PC-3 (cell line): ENCODE results near the gene ANP32A. TPM values are rescaled to one million over a fixed set of nuclear protein-coding genes. Genes with fewer than 3 reads are reported as not detected.

Experiments used
- ATAC-seq: fragments of 200-7000 bp; cut with Tn5 transposase; 2 replicates; pipeline ENCODE4 v1.9.1; 2020; ENCODE audit warnings: mild to moderate bottlenecking, moderate library complexity
- Bru-seq: library from RNA; stranded (reverse); fragments of 400-500 nt; gene quantifications from one replicate; lab custom pipeline; 2021; lab: Mats Ljungman, UMichigan
- BruChase-seq, 2 experiments: library from RNA; stranded (reverse); fragments of 400-500 nt; gene quantifications; one replicate each; lab custom pipeline; 2021; lab: Mats Ljungman, UMichigan
- BruUV-seq: library from RNA; stranded (reverse); fragments of 400-500 nt; replicated peaks from 2 replicates; lab custom pipeline; 2021; lab: Mats Ljungman, UMichigan
- CTCF ChIA-PET: fragments of 300-600 bp; sonication (Branson Sonifier 250); formaldehyde crosslinking; loops from one replicate; lab custom pipeline; 2022; ENCODE audit warnings: antibody characterized with exemption; lab: Charles Lee
- POLR2A ChIA-PET: fragments of 300-600 bp; sonication (Branson Sonifier 250); formaldehyde crosslinking; loops from one replicate; lab custom pipeline; 2022; ENCODE audit warnings: antibody characterized with exemption; ENCODE audit not compliant: unreplicated experiment; lab: Charles Lee
- DNase-seq: peaks from one replicate; pipeline ENCODE4 v3.0.0-alpha.2; 2015
- H2AFZ ChIP-seq: fragments of 300-600 bp; sonication (generic); 2 replicates; pipeline ENCODE4 v1.6.0; 2016; ENCODE audit warnings: antibody characterized with exemption, low read length
- H3F3A ChIP-seq: fragments of 300-600 bp; sonication (generic); one replicate; pipeline ENCODE4 v1.6.0; 2017; ENCODE audit warnings: antibody characterized with exemption, low read length, control low read depth, mild to moderate bottlenecking; ENCODE audit not compliant: unreplicated experiment
- H3K27ac ChIP-seq: fragments of 300-600 bp; sonication (generic); 2 replicates; pipeline ENCODE4 v1.5.1; 2016; ENCODE audit warnings: mild to moderate bottlenecking, low read length
- H3K27me3 ChIP-seq: fragments of 300-600 bp; sonication (generic); 2 replicates; pipeline ENCODE4 v1.6.1; 2016; ENCODE audit warnings: low read length, mixed read lengths
- H3K36me3 ChIP-seq: fragments of 300-600 bp; sonication (generic); 2 replicates; pipeline ENCODE4 v1.6.1; 2016; ENCODE audit warnings: low read depth, mixed run types, low read length, mixed read lengths
- H3K4me1 ChIP-seq: fragments of 300-600 bp; sonication (generic); 2 replicates; pipeline ENCODE4 v1.5.1; 2016; ENCODE audit warnings: low read length; ENCODE audit not compliant: insufficient read depth
- H3K4me2 ChIP-seq: fragments of 300-600 bp; sonication (generic); 2 replicates; pipeline ENCODE4 v1.6.0; 2016; ENCODE audit warnings: low read length
- H3K4me3 ChIP-seq: fragments of 300-600 bp; sonication (generic); 2 replicates; pipeline ENCODE4 v1.5.1; 2016; ENCODE audit warnings: mild to moderate bottlenecking, low read length, mixed read lengths
- H3K79me2 ChIP-seq: fragments of 300-600 bp; sonication (generic); 2 replicates; pipeline ENCODE4 v1.6.1; 2017; ENCODE audit warnings: low read length, mixed read lengths
- H3K9ac ChIP-seq: fragments of 300-600 bp; sonication (generic); 2 replicates; pipeline ENCODE4 v1.6.0; 2016; ENCODE audit warnings: mild to moderate bottlenecking, low read length
- H3K9me2 ChIP-seq: fragments of 300-600 bp; sonication (generic); replicated peaks from 2 replicates; pipeline ENCODE4 v1.6.1; 2016; ENCODE audit warnings: mixed run types, low read length, mixed read lengths
- H3K9me3 ChIP-seq: fragments of 300-600 bp; sonication (generic); 2 replicates; pipeline ENCODE4 v1.6.1; 2016; ENCODE audit warnings: low read length, mixed read lengths
- H4K20me1 ChIP-seq: fragments of 300-600 bp; sonication (generic); 2 replicates; pipeline ENCODE4 v1.6.1; 2016; ENCODE audit warnings: low read length, mixed read lengths
- CTCF ChIP-seq: fragments of 300-600 bp; sonication (generic); conservative IDR thresholded peaks from 2 replicates; pipeline ENCODE4 v1.5.1; 2017; ENCODE audit warnings: antibody characterized with exemption, low read depth, mild to moderate bottlenecking, low read length
- EZH2 ChIP-seq: fragments of 300-600 bp; sonication (generic); IDR thresholded peaks from one replicate; pipeline ENCODE4 v1.6.1; 2017; ENCODE audit warnings: antibody characterized with exemption, mild to moderate bottlenecking, low read length; ENCODE audit not compliant: unreplicated experiment
- EZH2phosphoT487 ChIP-seq: fragments of 300-600 bp; sonication (generic); IDR thresholded peaks from 2 replicates; pipeline ENCODE4 v1.6.1; 2018; ENCODE audit warnings: mild to moderate bottlenecking, antibody characterized with exemption, low read length, borderline replicate concordance
- intact Hi-C: fragments of 100-400 bp; cut with micrococcal nuclease; formaldehyde crosslinking; loops from 2 replicates; pipeline ENCODE4 v1.9.0; 2023
- long read RNA-seq: library from polyadenylated mRNA; unstranded; transcript quantifications from one replicate; pipeline ENCODE4 v2.0.0, GENCODE V29; 2021; ENCODE audit not compliant: unreplicated experiment
- total RNA-seq: library from RNA; depleted of rRNA; stranded (reverse); fragments of >200 nt; gene quantifications from 2 replicates; pipeline ENCODE4 v1.2.3, GENCODE V29; 2014; rRNA removed

The ANP32A gene
- total RNA-seq (106 and 151 TPM in 2 replicates), Bru-seq, nascent RNA (percentile 89 among the genes with signal in this experiment), BruChase-seq, experiment 1, labeled RNA remaining after a 6-hour chase (percentile 87 among the genes with signal in this experiment), BruChase-seq, experiment 2, labeled RNA remaining after a 2-hour chase (percentile 84 among the genes with signal in this experiment)
- long read RNA-seq, transcript ANP32A-203 (7 exons, 2,440 nt) = major isoform, 101 of 141 reads
- long read RNA-seq, partial matches to known transcripts = 7 of 141 reads
- long read RNA-seq, other reads (novel, unspliced or antisense) = 32 of 141 reads

GRCh38 chr15:68820295-68821189 is at the start of gene ANP32A:
ANP32A (minus strand) TSS chr15:68820895; CDS start chr15:68820751, 144 bp downstream.
- ChIA-PET CTCF (no interaction called here), POLR2A (no interaction called here)

GRCh38 chr15:68868296-68868695 is 47.6 kb upstream of the ANP32A start:
- no peak overlapping the region for H3K9ac ChIP-seq
- H3K27ac ChIP-seq = no peak overlapping the region
- H3K4me1 ChIP-seq = no peaks in the 10 kb centered on the region
- no peak for ATAC-seq
- no TSS peak for BruUV-seq
- H3K36me3 ChIP-seq = no peaks in the 10 kb centered on the region
- H3K4me3 ChIP-seq = no peak overlapping the region
- no peak overlapping the region for H2AFZ ChIP-seq
- no peaks in the 10 kb centered on the region for H3K9me3 ChIP-seq
- CTCF ChIA-PET = no interaction called here
- no peaks in the 10 kb centered on the region for H3K79me2 ChIP-seq
- H3F3A ChIP-seq = no peaks in the 10 kb centered on the region
- H4K20me1 ChIP-seq = no peaks in the 10 kb centered on the region
- no peaks in the 10 kb centered on the region for H3K9me2 ChIP-seq
- no peak for TF ChIP-seq CTCF
- no peak for TF ChIP-seq EZH2phosphoT487
- no peak for TF ChIP-seq EZH2
- intact Hi-C loops = no loop called here
- H3K27me3 ChIP-seq = peaks cover 44% of the 10 kb centered on the region
- POLR2A ChIA-PET = no interaction called here
- DNase-seq = no peak
- H3K4me2 ChIP-seq = no peak overlapping the region

More at GRCh38 chr15:68820295-68821189, at the start of gene ANP32A:
- peaks cover 2% of the 10 kb centered on the region; the same call in 1 of the 2 replicates for H3K36me3 ChIP-seq
- peak within 1 kb of the TSS; percentile 87 for H3K27ac ChIP-seq
- no peaks in the 10 kb centered on the region for H3F3A ChIP-seq
- no peaks in the 10 kb centered on the region for H3K27me3 ChIP-seq
- H3K9ac ChIP-seq = peak within 1 kb of the TSS; percentile 96
- H4K20me1 ChIP-seq = peaks cover 7% of the 10 kb centered on the region; the same call in 1 of the 2 replicates
- no peaks in the 10 kb centered on the region for H3K9me3 ChIP-seq
- peak within 1 kb of the TSS; percentile 99 for H3K4me2 ChIP-seq
- H3K4me3 ChIP-seq = peak within 1 kb of the TSS; percentile 98
- peak; percentile 93 for DNase-seq
- peak within 1 kb of the TSS; percentile 78 for H2AFZ ChIP-seq
- no peak for TF ChIP-seq EZH2
- no peak for TF ChIP-seq CTCF
- TF ChIP-seq EZH2phosphoT487 = no peak
- peak; percentile 63 for ATAC-seq
- intact Hi-C loops = no loop called here
- H3K4me1 ChIP-seq = peaks cover 24% of the 10 kb centered on the region
- H3K9me2 ChIP-seq = no peaks in the 10 kb centered on the region
- H3K79me2 ChIP-seq = peaks cover 72% of the 10 kb centered on the region
- BruUV-seq = no TSS peak
